Chondrocyte (in vitro differentiated cells): ENCODE data around the gene APLF. TPM values are rescaled to one million over a fixed set of nuclear protein-coding genes. Genes with fewer than 3 reads are reported as not detected.
"Not testable (repeated sequence)": the region's sequence is repeated elsewhere in the genome, so short reads cannot be mapped to it uniquely, and the experiment has no call there.

ENCODE experiments used
- DNase-seq: peaks from one replicate; pipeline ENCODE4 v3.0.0; 2021; ENCODE audit warnings: mixed read lengths, low spot score
- H3K27ac Mint-ChIP-seq: one replicate; pipeline ENCODE4 v1.8.0; 2021; ENCODE audit warnings: mild to moderate bottlenecking, moderate library complexity, mixed read lengths; ENCODE audit not compliant: unreplicated experiment
- H3K27me3 Mint-ChIP-seq: 2 replicates; pipeline ENCODE4 v1.8.0; 2021; ENCODE audit warnings: low read depth, mixed read lengths
- H3K36me3 Mint-ChIP-seq: 2 replicates; pipeline ENCODE4 v1.8.0; 2021; ENCODE audit warnings: low read depth, mixed read lengths
- H3K4me1 Mint-ChIP-seq: 2 replicates; pipeline ENCODE4 v1.8.0; 2021; ENCODE audit warnings: low read depth, mild to moderate bottlenecking, mixed read lengths
- H3K4me3 Mint-ChIP-seq: one replicate; pipeline ENCODE4 v1.8.0; 2021; ENCODE audit warnings: mild to moderate bottlenecking, moderate library complexity, mixed read lengths; ENCODE audit not compliant: unreplicated experiment
- H3K9me3 Mint-ChIP-seq: 2 replicates; pipeline ENCODE4 v1.8.0; 2021; ENCODE audit warnings: low read depth, mixed read lengths
- CTCF ChIP-seq: fragments of 200-600 bp; sonication (generic); IDR thresholded peaks from 2 replicates; pipeline ENCODE4 v1.5.0; 2021; ENCODE audit warnings: antibody characterized with exemption, mild to moderate bottlenecking, moderate library complexity
- total RNA-seq: library from RNA; stranded (reverse); gene quantifications from 3 replicates; pipeline ENCODE4 v1.2.1, GENCODE V29; 2021

The APLF gene
- total RNA-seq, 1 donor from 2014 or later: 3.9 TPM

DNA sequence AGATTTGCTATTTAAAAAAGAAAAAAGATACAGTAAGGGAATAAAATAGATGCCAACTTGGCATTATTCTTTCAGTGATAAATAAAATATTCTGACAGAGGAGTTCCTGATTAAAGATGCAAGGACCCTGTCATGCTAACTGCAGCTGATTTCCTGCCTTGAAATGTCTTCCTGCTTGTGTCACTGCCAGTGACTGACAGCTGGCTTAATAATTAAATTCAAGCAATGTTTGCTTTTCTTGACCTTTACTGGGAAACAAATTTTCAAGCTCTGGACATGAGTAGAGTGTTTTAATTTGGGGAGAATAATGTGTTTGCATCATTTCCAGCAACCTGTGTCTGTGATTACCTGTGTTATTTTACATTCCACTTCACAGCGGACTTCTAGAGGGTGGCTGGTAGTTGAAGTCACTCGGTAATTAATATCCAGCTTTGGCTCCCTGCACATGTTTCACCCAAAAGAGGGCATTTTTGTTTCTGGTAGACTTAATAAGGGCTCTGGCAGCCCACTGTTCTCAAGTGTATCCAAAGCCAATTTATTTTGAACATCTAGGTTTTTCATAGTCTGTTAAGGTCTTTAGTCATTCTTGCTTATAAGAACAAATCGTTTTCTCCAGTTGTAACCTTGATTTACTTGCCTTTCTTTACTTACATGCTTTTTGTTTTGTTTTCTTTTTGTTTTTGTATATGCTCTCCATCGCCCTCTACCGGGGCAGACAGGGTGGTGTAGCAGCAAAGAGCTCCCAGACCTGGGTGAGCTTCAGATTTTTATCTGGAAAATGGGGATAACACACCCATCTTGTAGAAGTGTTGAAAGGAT lies 127.5 kb downstream of the APLF start:
- TF ChIP-seq CTCF: peak; percentile 82
- Mint-ChIP-seq H3K4me3 (no peak overlapping the region), H3K4me1 (peaks cover 10% of the 10 kb centered on the region), H3K27ac (no peak overlapping the region), H3K9me3 (peaks cover 19% of the 10 kb centered on the region), H3K36me3 (peaks cover 3% of the 10 kb centered on the region), H3K27me3 (no peaks in the 10 kb centered on the region)
- DNase-seq: no peak

GRCh38 chr2:68595493-68595785 lies 128.1 kb downstream of the APLF start:
- peak; percentile 50 for TF ChIP-seq CTCF
- Mint-ChIP-seq H3K9me3 (peaks cover 23% of the 10 kb centered on the region), H3K4me1 (peaks cover 10% of the 10 kb centered on the region)
- not testable (repeated sequence) for H3K36me3 Mint-ChIP-seq, H3K4me3 Mint-ChIP-seq, H3K27ac Mint-ChIP-seq, DNase-seq, H3K27me3 Mint-ChIP-seq

- peaks cover 57% of the 10 kb centered on the region for H3K9me3 Mint-ChIP-seq
- not testable (repeated sequence) for H3K4me1 Mint-ChIP-seq, H3K4me3 Mint-ChIP-seq, DNase-seq, H3K27me3 Mint-ChIP-seq, H3K27ac Mint-ChIP-seq, H3K36me3 Mint-ChIP-seq
Observed at GRCh38 chr2:68600495-68600894, 133.1 kb downstream of the APLF start.

DNA sequence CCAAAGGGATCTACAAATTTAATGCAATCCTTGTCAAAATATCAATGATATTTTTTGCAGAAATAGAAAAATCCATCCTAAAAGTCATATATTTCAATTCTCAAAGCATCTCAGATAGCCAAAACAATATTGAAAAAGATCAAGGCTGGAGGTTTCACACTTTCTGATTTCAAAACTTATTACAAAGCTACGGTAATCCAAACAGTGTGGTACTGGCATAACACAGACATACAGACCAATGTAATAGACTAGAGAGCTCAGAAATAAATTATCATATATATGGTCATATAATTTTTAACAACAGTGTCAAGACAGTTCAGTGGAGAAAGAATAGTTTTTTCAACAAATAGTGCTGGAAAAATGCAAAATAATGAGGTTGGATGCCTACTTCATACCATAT lies 135.7 kb downstream of the APLF start:
- H3K4me3 Mint-ChIP-seq: no peak overlapping the region
- no peaks in the 10 kb centered on the region for H3K4me1 Mint-ChIP-seq
- H3K27me3 Mint-ChIP-seq: no peaks in the 10 kb centered on the region
- H3K9me3 Mint-ChIP-seq: peaks cover 57% of the 10 kb centered on the region
- DNase-seq: no peak
- no peak for TF ChIP-seq CTCF
- no peak overlapping the region for H3K27ac Mint-ChIP-seq
- H3K36me3 Mint-ChIP-seq: peaks cover 9% of the 10 kb centered on the region

DNA sequence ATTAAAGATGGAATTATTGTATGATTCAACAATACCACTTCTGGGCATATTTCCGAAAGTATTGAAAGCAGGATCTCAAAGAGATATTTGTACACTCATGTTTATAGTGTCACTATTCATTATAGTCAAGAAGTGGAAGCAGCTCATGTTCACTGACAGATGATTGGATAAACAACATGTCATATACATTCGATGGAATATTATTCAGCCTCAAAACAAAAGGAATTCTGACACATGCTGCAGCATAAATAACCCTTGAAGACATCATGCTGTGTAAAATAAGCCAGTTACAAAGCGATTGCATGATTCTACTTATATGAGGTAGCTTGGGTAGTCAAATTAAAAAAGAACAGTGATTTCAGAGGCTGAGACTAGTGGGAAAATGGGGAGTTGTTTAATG lies 136.7 kb downstream of the APLF start:
- H3K4me1 Mint-ChIP-seq: no peaks in the 10 kb centered on the region
- peaks cover 8% of the 10 kb centered on the region for H3K36me3 Mint-ChIP-seq
- no peak for DNase-seq
- no peak overlapping the region for H3K27ac Mint-ChIP-seq
- peaks cover 58% of the 10 kb centered on the region for H3K9me3 Mint-ChIP-seq
- H3K4me3 Mint-ChIP-seq: no peak overlapping the region
- H3K27me3 Mint-ChIP-seq: no peaks in the 10 kb centered on the region
- TF ChIP-seq CTCF: no peak

DNA sequence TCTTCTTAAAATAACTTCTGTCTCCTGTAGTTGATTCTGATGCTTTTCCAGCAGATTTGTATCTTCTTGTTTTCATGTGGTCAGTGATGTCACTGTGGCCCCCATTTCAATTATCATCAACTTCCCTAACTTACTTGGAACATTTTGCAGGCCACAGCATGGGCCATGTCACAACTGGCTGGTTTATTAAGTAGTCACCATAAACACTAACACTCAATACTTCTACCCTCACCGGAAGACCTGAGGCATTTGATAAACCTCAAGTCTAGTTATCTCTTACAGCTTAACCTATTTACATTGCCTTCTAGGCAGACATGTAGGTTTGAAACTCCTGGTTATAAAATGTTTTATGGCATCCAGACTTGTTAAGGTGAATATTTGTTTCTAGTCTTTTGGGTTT lies 138.6 kb downstream of the APLF start:
- Mint-ChIP-seq H3K9me3 (peaks cover 50% of the 10 kb centered on the region), H3K4me3 (no peak overlapping the region), H3K27ac (no peak overlapping the region), H3K36me3 (peaks cover 6% of the 10 kb centered on the region), H3K27me3 (no peaks in the 10 kb centered on the region), H3K4me1 (no peaks in the 10 kb centered on the region)
- TF ChIP-seq CTCF: no peak
- no peak for DNase-seq
